Measurements from ENCODE around the gene RIF1. TPM values are rescaled to one million over a fixed set of nuclear protein-coding genes. Genes with fewer than 3 reads are reported as not detected.

RIF1 gene
- total RNA-seq, 1 donor from 2014 or later = 25.3 TPM

GRCh38 chr2:151498178-151498577 lies 88.5 kb downstream of the RIF1 start:
- TF ChIP-seq CTCF (IDR thresholded peaks at IDR 0.05; ENCODE audit: insufficient read depth, low read length, severe bottlenecking) = no peak
- Histone ChIP-seq H3K4me3 (ENCODE audit: low read depth, low read length) (no peak overlapping the region), H3K36me3 (ENCODE audit: control insufficient read depth, insufficient read depth, low read length) (no peaks in the 10 kb centered on the region), H3K27me3 (ENCODE audit: control insufficient read depth, insufficient read depth, low read length) (no peaks in the 10 kb centered on the region)
- DNase-seq (ENCODE audit: low read depth) (no peak), FAIRE-seq (no peak)

GRCh38 chr2:151506170-151506569 lies 96.5 kb downstream of the RIF1 start:
- H3K4me3 ChIP-seq (ENCODE audit: low read depth, low read length) = no peak overlapping the region
- no peak for FAIRE-seq
- DNase-seq (ENCODE audit: low read depth) = no peak
- H3K27me3 ChIP-seq (ENCODE audit: control insufficient read depth, insufficient read depth, low read length) = no peaks in the 10 kb centered on the region
- peaks cover 1% of the 10 kb centered on the region for H3K36me3 ChIP-seq (ENCODE audit: control insufficient read depth, insufficient read depth, low read length)
- no peak for TF ChIP-seq CTCF (IDR thresholded peaks at IDR 0.05; ENCODE audit: insufficient read depth, low read length, severe bottlenecking)

GRCh38 chr2:151508519-151508918 lies 98.8 kb downstream of the RIF1 start:
- TF ChIP-seq CTCF (IDR thresholded peaks at IDR 0.05; ENCODE audit: insufficient read depth, low read length, severe bottlenecking) = no peak
- no peaks in the 10 kb centered on the region for H3K27me3 ChIP-seq (ENCODE audit: control insufficient read depth, insufficient read depth, low read length)
- DNase-seq (ENCODE audit: low read depth) (no peak), FAIRE-seq (no peak)
- H3K4me3 ChIP-seq (ENCODE audit: low read depth, low read length) = no peak overlapping the region
- H3K36me3 ChIP-seq (ENCODE audit: control insufficient read depth, insufficient read depth, low read length) = peaks cover 1% of the 10 kb centered on the region

- no peak for TF ChIP-seq CTCF (IDR thresholded peaks at IDR 0.05; ENCODE audit: insufficient read depth, low read length, severe bottlenecking)
- FAIRE-seq (no peak), DNase-seq (ENCODE audit: low read depth) (peak; percentile 36)
These were observed 109.1 kb downstream of the RIF1 start for GRCh38 chr2:151518802-151519201.

GRCh38 chr2:151520976-151521375 lies 111.3 kb downstream of the RIF1 start:
- DNase-seq (ENCODE audit: low read depth) = no peak
- TF ChIP-seq CTCF (IDR thresholded peaks at IDR 0.05; ENCODE audit: insufficient read depth, low read length, severe bottlenecking) = no peak
- Histone ChIP-seq H3K36me3 (ENCODE audit: control insufficient read depth, insufficient read depth, low read length) (no peaks in the 10 kb centered on the region), H3K27me3 (ENCODE audit: control insufficient read depth, insufficient read depth, low read length) (no peaks in the 10 kb centered on the region), H3K4me3 (ENCODE audit: low read depth, low read length) (no peak overlapping the region)
- no peak for FAIRE-seq

More at GRCh38 chr2:151518802-151519201, 109.1 kb downstream of the RIF1 start:
- H3K36me3 ChIP-seq (ENCODE audit: control insufficient read depth, insufficient read depth, low read length) = no peaks in the 10 kb centered on the region
- no peak overlapping the region for H3K4me3 ChIP-seq (ENCODE audit: low read depth, low read length)
- H3K27me3 ChIP-seq (ENCODE audit: control insufficient read depth, insufficient read depth, low read length) = no peaks in the 10 kb centered on the region

GRCh38 chr2:151522556-151522955 lies 112.9 kb downstream of the RIF1 start:
- Histone ChIP-seq H3K36me3 (ENCODE audit: control insufficient read depth, insufficient read depth, low read length) (no peaks in the 10 kb centered on the region), H3K27me3 (ENCODE audit: control insufficient read depth, insufficient read depth, low read length) (no peaks in the 10 kb centered on the region), H3K4me3 (ENCODE audit: low read depth, low read length) (no peak overlapping the region)
- no peak for FAIRE-seq
- no peak for TF ChIP-seq CTCF (IDR thresholded peaks at IDR 0.05; ENCODE audit: insufficient read depth, low read length, severe bottlenecking)
- peak; percentile 27 for DNase-seq (ENCODE audit: low read depth)
